GM23338 (cell line): ENCODE measurements around the gene ERCC6. TPM values are rescaled to one million over a fixed set of nuclear protein-coding genes. Genes with fewer than 3 reads are reported as not detected.

Source experiments
- ATAC-seq: fragments of 200-7000 bp; cut with Tn5 transposase; 3 replicates; pipeline ENCODE4 v1.9.1; 2020
- DNase-seq: peaks from one replicate; pipeline ENCODE4 v3.0.0-alpha.2; 2015; ENCODE audit warnings: low spot score
- H2AFZ ChIP-seq: fragments of 200-600 bp; sonication (generic); 2 replicates; pipeline ENCODE4 v1.8.0; 2016; ENCODE audit warnings: antibody characterized with exemption, mild to moderate bottlenecking, moderate library complexity
- H3F3A ChIP-seq: fragments of 200-600 bp; sonication (generic); replicated peaks from 2 replicates; pipeline ENCODE4 v1.8.0; 2017; ENCODE audit warnings: antibody characterized with exemption, mixed run types, low read depth
- H3K27ac ChIP-seq: fragments of 200-600 bp; sonication (generic); 2 replicates; pipeline ENCODE4 v1.6.1; 2016; ENCODE audit warnings: low read depth
- H3K27me3 ChIP-seq: fragments of 200-600 bp; sonication (generic); 2 replicates; pipeline ENCODE4 v1.8.0; 2016; ENCODE audit warnings: mild to moderate bottlenecking, mixed run types, moderate library complexity; ENCODE audit not compliant: insufficient read depth
- H3K36me3 ChIP-seq: fragments of 200-600 bp; sonication (generic); 2 replicates; pipeline ENCODE4 v1.8.0; 2016; ENCODE audit warnings: mild to moderate bottlenecking; ENCODE audit not compliant: insufficient read depth
- H3K4me1 ChIP-seq: fragments of 200-600 bp; sonication (generic); 2 replicates; pipeline ENCODE4 v1.8.0; 2016; ENCODE audit warnings: mild to moderate bottlenecking, moderate library complexity; ENCODE audit not compliant: insufficient read depth
- H3K4me2 ChIP-seq: fragments of 200-600 bp; sonication (generic); 2 replicates; pipeline ENCODE4 v1.7.1; 2017; ENCODE audit warnings: mixed run types
- H3K4me3 ChIP-seq: fragments of 200-600 bp; sonication (generic); 2 replicates; pipeline ENCODE4 v1.6.1; 2016; ENCODE audit warnings: mixed run types
- H3K79me2 ChIP-seq: fragments of 200-600 bp; sonication (generic); replicated peaks from 2 replicates; pipeline ENCODE4 v1.8.0; 2017; ENCODE audit warnings: mild to moderate bottlenecking; ENCODE audit not compliant: insufficient read depth
- H3K9me2 ChIP-seq: fragments of 200-600 bp; sonication (generic); 2 replicates; pipeline ENCODE4 v1.8.0; 2017; ENCODE audit not compliant: insufficient read depth
- H4K20me1 ChIP-seq: fragments of 200-600 bp; sonication (generic); replicated peaks from 2 replicates; pipeline ENCODE4 v1.8.0; 2017; ENCODE audit warnings: mild to moderate bottlenecking; ENCODE audit not compliant: insufficient read depth
- H3K27ac Mint-ChIP-seq: 2 replicates; pipeline ENCODE4 v1.8.0; 2020; ENCODE audit warnings: inconsistent platforms, mild to moderate bottlenecking, moderate library complexity, mixed read lengths
- H3K27me3 Mint-ChIP-seq: 3 replicates; pipeline ENCODE4 v1.8.0; 2022; ENCODE audit warnings: low read depth, mild to moderate bottlenecking, moderate library complexity, mixed read lengths, inconsistent platforms; ENCODE audit not compliant: insufficient read depth, poor library complexity
- H3K36me3 Mint-ChIP-seq: 3 replicates; pipeline ENCODE4 v1.8.0; 2021; ENCODE audit warnings: low read depth, mild to moderate bottlenecking, inconsistent platforms, moderate library complexity, mixed read lengths
- H3K4me1 Mint-ChIP-seq: 3 replicates; pipeline ENCODE4 v1.8.0; 2020; ENCODE audit warnings: mild to moderate bottlenecking, inconsistent platforms, mixed read lengths
- H3K4me3 Mint-ChIP-seq: 3 replicates; pipeline ENCODE4 v1.8.0; 2021; ENCODE audit warnings: moderate library complexity, mild to moderate bottlenecking, inconsistent platforms, mixed read lengths
- H3K9me3 Mint-ChIP-seq: 3 replicates; pipeline ENCODE4 v1.8.0; 2020; ENCODE audit warnings: moderate library complexity, mild to moderate bottlenecking, inconsistent platforms, mixed read lengths
- EZH2phosphoT487 ChIP-seq: fragments of 200-600 bp; sonication (generic); IDR thresholded peaks from one replicate; pipeline ENCODE4 v1.8.1; 2018; ENCODE audit warnings: antibody characterized with exemption; ENCODE audit not compliant: unreplicated experiment
- JUNB ChIP-seq: IDR thresholded peaks from one replicate; pipeline ENCODE4 v1.6.1; 2016; ENCODE audit warnings: antibody characterized with exemption; ENCODE audit not compliant: unreplicated experiment
- POLR2AphosphoS5 ChIP-seq: IDR thresholded peaks from 2 replicates; pipeline ENCODE4 v1.6.1; 2016; ENCODE audit warnings: antibody characterized with exemption, low read depth
- REST ChIP-seq: IDR thresholded peaks from one replicate; pipeline ENCODE4 v1.6.1; 2018; ENCODE audit warnings: antibody characterized with exemption; ENCODE audit not compliant: unreplicated experiment
- STAT1 ChIP-seq: IDR thresholded peaks from one replicate; pipeline ENCODE4 v1.6.1; 2016; ENCODE audit warnings: antibody characterized with exemption; ENCODE audit not compliant: unreplicated experiment
- ZNF114 ChIP-seq: fragments of 250-450 bp; sonication (Bioruptor Pico); IDR thresholded peaks from 2 replicates; pipeline ENCODE4 v1.5.0; 2020; ENCODE audit warnings: mild to moderate bottlenecking, moderate library complexity
- ZNF331 ChIP-seq: fragments of 250-450 bp; sonication (Bioruptor Pico); IDR thresholded peaks from 2 replicates; pipeline ENCODE4 v1.5.0; 2020; ENCODE audit warnings: low read depth, mild to moderate bottlenecking, moderate library complexity
- ZNF462 ChIP-seq: fragments of 250-450 bp; sonication (Bioruptor Pico); IDR thresholded peaks from 2 replicates; pipeline ENCODE4 v1.5.0; 2020; ENCODE audit warnings: mild to moderate bottlenecking, moderate library complexity
- long read RNA-seq: library from polyadenylated mRNA; unstranded; transcript quantifications from one replicate; pipeline ENCODE4 v2.0.0, GENCODE V29; 2020; ENCODE audit not compliant: unreplicated experiment
- polyA plus RNA-seq: library from polyadenylated mRNA; unstranded; fragments of >200 nt; fragmentation: Nextera tagmentation; extraction: Ambion mirVana; gene quantifications from 2 replicates; pipeline ENCODE4 v1.2.1, GENCODE V29; 2016
- total RNA-seq: library from RNA; depleted of rRNA; stranded (reverse); fragments of >200 nt; shearing (Covaris generic); gene quantifications from 2 replicates; pipeline ENCODE4 v1.2.3, GENCODE V29; 2014; rRNA removed
- TF ChIP-seq, protein P1 (sequence below), 2 experiments: fragments of 200-600 bp in 1 of 2; sonication (generic) in 1 of 2; conservative IDR thresholded peaks; 2 replicates each; pipeline versions ENCODE4 v1.5.1 to v1.6.1; 2016 to 2017; ENCODE audit warnings: antibody characterized with exemption in 2 of 2, low read depth in 2 of 2, mild to moderate bottlenecking in 2 of 2, moderate library complexity in 1 of 2
- TF ChIP-seq, protein P2 (sequence below): IDR thresholded peaks from 2 replicates; pipeline ENCODE4 v1.6.1; 2016; ENCODE audit warnings: antibody characterized with exemption

The ERCC6 gene
- total RNA-seq (10.1 and 13.8 TPM in 2 replicates), polyA plus RNA-seq (2.5 and 4.0 TPM in 2 replicates)
- long read RNA-seq: 0 reads

DNA sequence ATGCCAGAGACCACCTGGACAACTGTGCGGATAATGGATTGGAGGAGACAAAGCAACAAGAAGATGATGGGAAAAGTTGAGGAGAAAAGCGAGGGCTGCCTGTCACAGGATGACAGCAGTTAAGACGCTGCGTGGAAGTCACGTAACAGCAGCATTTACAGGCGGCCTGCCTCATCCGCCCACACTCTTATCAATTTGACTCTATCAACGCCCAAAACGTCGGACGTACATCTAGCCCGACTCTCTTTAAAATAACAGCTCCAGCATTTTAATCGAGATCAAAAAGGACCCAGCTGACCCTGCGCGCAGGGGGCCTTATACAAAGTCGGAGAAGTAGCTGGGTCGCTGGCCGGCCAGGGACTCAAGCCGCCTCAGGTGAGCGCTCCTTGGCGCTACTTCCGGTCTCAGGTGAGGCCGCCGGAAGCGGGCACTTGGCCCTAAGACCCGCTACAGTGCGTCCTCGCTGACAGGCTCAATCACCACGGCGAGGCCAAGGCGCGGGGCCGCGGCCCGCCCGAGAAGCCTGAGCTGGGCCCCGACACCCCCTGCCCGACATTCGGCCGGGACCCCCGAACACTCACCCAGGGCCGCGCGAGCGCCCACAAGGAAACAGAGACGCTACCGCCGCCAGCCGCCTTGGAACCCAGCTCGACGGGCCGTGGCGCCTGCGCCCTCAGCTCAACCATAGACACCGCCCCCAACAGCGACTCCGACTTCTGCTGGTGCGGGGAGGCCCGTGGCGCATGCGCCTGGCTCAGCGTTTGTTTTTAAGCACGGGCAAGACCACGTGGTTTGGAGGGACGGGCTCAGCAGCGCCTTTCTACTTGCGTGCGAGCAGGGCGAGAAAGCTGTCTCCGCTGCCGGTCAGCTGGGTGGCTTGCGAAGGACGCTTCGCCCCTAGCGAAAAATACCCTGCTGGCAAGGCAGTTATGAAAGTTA lies at the start of gene ERCC6:
ERCC6 (minus strand) TSS at position 741 of the 939 bp plus-strand sequence.
- TF ChIP-seq, protein P1, sequence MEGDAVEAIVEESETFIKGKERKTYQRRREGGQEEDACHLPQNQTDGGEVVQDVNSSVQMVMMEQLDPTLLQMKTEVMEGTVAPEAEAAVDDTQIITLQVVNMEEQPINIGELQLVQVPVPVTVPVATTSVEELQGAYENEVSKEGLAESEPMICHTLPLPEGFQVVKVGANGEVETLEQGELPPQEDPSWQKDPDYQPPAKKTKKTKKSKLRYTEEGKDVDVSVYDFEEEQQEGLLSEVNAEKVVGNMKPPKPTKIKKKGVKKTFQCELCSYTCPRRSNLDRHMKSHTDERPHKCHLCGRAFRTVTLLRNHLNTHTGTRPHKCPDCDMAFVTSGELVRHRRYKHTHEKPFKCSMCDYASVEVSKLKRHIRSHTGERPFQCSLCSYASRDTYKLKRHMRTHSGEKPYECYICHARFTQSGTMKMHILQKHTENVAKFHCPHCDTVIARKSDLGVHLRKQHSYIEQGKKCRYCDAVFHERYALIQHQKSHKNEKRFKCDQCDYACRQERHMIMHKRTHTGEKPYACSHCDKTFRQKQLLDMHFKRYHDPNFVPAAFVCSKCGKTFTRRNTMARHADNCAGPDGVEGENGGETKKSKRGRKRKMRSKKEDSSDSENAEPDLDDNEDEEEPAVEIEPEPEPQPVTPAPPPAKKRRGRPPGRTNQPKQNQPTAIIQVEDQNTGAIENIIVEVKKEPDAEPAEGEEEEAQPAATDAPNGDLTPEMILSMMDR (conservative IDR thresholded peaks at IDR 0.05; ENCODE audit: low read depth in 2 of 2): 0 out of 4 replicates have a peak, but pooled peaks of 1 of the 2 experiments have one; percentile 3
- TF ChIP-seq, protein P2, sequence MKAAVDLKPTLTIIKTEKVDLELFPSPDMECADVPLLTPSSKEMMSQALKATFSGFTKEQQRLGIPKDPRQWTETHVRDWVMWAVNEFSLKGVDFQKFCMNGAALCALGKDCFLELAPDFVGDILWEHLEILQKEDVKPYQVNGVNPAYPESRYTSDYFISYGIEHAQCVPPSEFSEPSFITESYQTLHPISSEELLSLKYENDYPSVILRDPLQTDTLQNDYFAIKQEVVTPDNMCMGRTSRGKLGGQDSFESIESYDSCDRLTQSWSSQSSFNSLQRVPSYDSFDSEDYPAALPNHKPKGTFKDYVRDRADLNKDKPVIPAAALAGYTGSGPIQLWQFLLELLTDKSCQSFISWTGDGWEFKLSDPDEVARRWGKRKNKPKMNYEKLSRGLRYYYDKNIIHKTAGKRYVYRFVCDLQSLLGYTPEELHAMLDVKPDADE: 0 out of 2 replicates have a peak, but pooled peaks have one; percentile 4
- TF ChIP-seq ZNF462 (CRISPR knock-in tag) (no peak), ZNF331 (peak; percentile 87), ZNF114 (CRISPR knock-in tag) (no peak), STAT1 (no peak), EZH2phosphoT487 (no peak), POLR2AphosphoS5 (peak; percentile 84), REST (no peak), JUNB (no peak)
- Mint-ChIP-seq H3K4me1 (peaks cover 29% of the 10 kb centered on the region), H3K27ac (peak within 1 kb of the TSS; percentile 85), H3K4me3 (peak within 1 kb of the TSS; percentile 81), H3K27me3 (peaks cover 16% of the 10 kb centered on the region), H3K36me3 (peaks cover 5% of the 10 kb centered on the region; the same call in 1 of the 3 replicates), H3K9me3 (peaks cover 11% of the 10 kb centered on the region)
- Histone ChIP-seq H3K27me3 (peaks cover 25% of the 10 kb centered on the region), H2AFZ (peak within 1 kb of the TSS; percentile 97), H3K36me3 (no peaks in the 10 kb centered on the region), H3K27ac (no peak within 1 kb of the TSS; the same call in 1 of the 2 replicates), H3K4me3 (peak within 1 kb of the TSS; percentile 66), H3F3A (no peaks in the 10 kb centered on the region), H3K79me2 (peaks cover 16% of the 10 kb centered on the region; the same call in 1 of the 2 replicates), H3K9me2 (peaks cover 2% of the 10 kb centered on the region; the same call in 1 of the 2 replicates), H3K4me1 (peaks cover 16% of the 10 kb centered on the region), H4K20me1 (no peaks in the 10 kb centered on the region; the same call in none of the 2 replicates), H3K4me2 (peak within 1 kb of the TSS; percentile 85)
- DNase-seq: peak; percentile 98
- ATAC-seq: peak; percentile 92
